GM19240 (cell line): ENCODE data around the gene TMEM25.
A peak's percentile ranks its signal among the peaks of the same experiment; 100 is the strongest.
"Not testable (repeated sequence)": the region's sequence is repeated elsewhere in the genome, so short reads cannot be mapped to it uniquely, and the experiment has no call there.

Experiments
- DNase-seq: peaks from one replicate; pipeline ENCODE4 v3.0.0; 2011; ENCODE audit warnings: low spot score; ENCODE audit not compliant: insufficient read length

Gene TMEM25

GRCh38 chr11:118532091-118532490 lies 1.1 kb downstream of the TMEM25 start:
- no peak for DNase-seq

GRCh38 chr11:118532852-118533768 lies 2.1 kb downstream of the TMEM25 start:
- DNase-seq = no peak

GRCh38 chr11:118533769-118534729 lies 3.1 kb downstream of the TMEM25 start:
- DNase-seq = no peak

- DNase-seq = no peak
Observed at GRCh38 chr11:118535261-118535660, 4.3 kb downstream of the TMEM25 start.

- DNase-seq = no peak
Observed at GRCh38 chr11:118536726-118537125, 5.7 kb downstream of the TMEM25 start.

GRCh38 chr11:118537409-118537980 lies 6.5 kb downstream of the TMEM25 start:
- DNase-seq = no peak

- no peak for DNase-seq
Observed at GRCh38 chr11:118544010-118544646, 13.1 kb downstream of the TMEM25 start.

GRCh38 chr11:118544647-118545010 lies 13.6 kb downstream of the TMEM25 start:
- no peak for DNase-seq

- DNase-seq = no peak
Observed at GRCh38 chr11:118545533-118545932, 14.5 kb downstream of the TMEM25 start.

GRCh38 chr11:118547132-118547531 lies 16.1 kb downstream of the TMEM25 start:
- no peak for DNase-seq

GRCh38 chr11:118552341-118552740 lies 21.3 kb downstream of the TMEM25 start:
- DNase-seq = no peak

- DNase-seq = no peak
Observed at GRCh38 chr11:118560806-118561205, 29.8 kb downstream of the TMEM25 start.

GRCh38 chr11:118565051-118565450 lies 34.1 kb downstream of the TMEM25 start:
- DNase-seq = no peak

GRCh38 chr11:118569670-118570069 lies 38.7 kb downstream of the TMEM25 start:
- no peak for DNase-seq

- DNase-seq = no peak
Observed at GRCh38 chr11:118570787-118571186, 39.8 kb downstream of the TMEM25 start.

- not testable (repeated sequence) for DNase-seq
Observed at GRCh38 chr11:118571701-118572060, 40.7 kb downstream of the TMEM25 start.

- peak; percentile 76 for DNase-seq
Observed at GRCh38 chr11:118572061-118572980, 41.3 kb downstream of the TMEM25 start, which contains the start of gene ARCN1. Gene ARCN1, plus strand, starts transcription at chr11:118572409. Its CDS starts 139 bp downstream, at chr11:118572548.

- DNase-seq = no peak
Observed at GRCh38 chr11:118572981-118573550, 42.1 kb downstream of the TMEM25 start.

GRCh38 chr11:118574636-118575035 lies 43.6 kb downstream of the TMEM25 start:
- DNase-seq = no peak

- DNase-seq = not testable (repeated sequence)
Observed at GRCh38 chr11:118577995-118578394, 47.0 kb downstream of the TMEM25 start.
